Measurements from ENCODE around the gene PPT2. TPM values are rescaled to one million over a fixed set of nuclear protein-coding genes. Genes with fewer than 3 reads are reported as not detected.

PPT2 gene
- polyA plus RNA-seq, 1 donor from 2014 or later = 330 TPM

DNA sequence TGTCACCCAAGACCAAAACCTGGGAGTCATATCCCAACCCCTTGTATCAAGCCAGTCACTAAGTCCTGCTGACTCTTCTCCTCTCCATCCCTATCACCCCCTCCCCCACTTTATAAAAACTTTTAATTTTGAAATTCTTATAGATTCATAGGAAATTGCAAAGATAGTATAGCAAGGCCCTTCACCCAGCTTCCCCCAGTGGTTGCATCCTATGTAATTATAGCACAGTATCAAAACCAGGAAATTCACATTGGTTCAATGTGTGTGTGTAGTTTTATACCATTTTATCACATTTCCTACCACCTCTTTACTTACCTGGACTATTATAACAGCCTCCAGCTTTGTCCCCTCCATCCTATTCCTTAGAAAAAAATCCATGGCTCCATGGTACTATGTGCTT lies 4.1 kb downstream of the PPT2 start:
- Histone ChIP-seq H3K4me3 (ENCODE audit: low read length) (no peak overlapping the region), H3K9me2 (ENCODE audit: insufficient read depth, low read length) (no peaks in the 10 kb centered on the region), H2AFZ (ENCODE audit: low read depth, low read length) (no peak overlapping the region), H3K36me3 (ENCODE audit: insufficient read depth, low read length) (no peaks in the 10 kb centered on the region), H4K20me1 (ENCODE audit: insufficient read depth) (no peaks in the 10 kb centered on the region), H3K79me2 (replicated peaks; ENCODE audit: insufficient read depth, low read length) (peaks cover 9% of the 10 kb centered on the region), H3F3A (ENCODE audit: insufficient read depth, low read length, poor library complexity, severe bottlenecking) (no peaks in the 10 kb centered on the region), H3K27ac (ENCODE audit: low read length) (no peak overlapping the region), H3K9ac (ENCODE audit: low read length) (no peak overlapping the region), H3K4me2 (ENCODE audit: low read length) (no peak overlapping the region), H3K9me3 (ENCODE audit: low read length) (no peaks in the 10 kb centered on the region), H3K27me3 (ENCODE audit: insufficient read depth, low read depth, low read length) (no peaks in the 10 kb centered on the region)
- TF ChIP-seq EP300 (conservative IDR thresholded peaks at IDR 0.05; ENCODE audit: poor library complexity, severe bottlenecking) = no peak
- no peak for TF ChIP-seq RAD21 (conservative IDR thresholded peaks at IDR 0.05)
- TF ChIP-seq EZH2 (IDR thresholded peaks at IDR 0.05; ENCODE audit: borderline replicate concordance, insufficient read depth, low read length, poor library complexity, severe bottlenecking) = no peak
- no peak for TF ChIP-seq TAF1 (IDR thresholded peaks at IDR 0.05; ENCODE audit: low read depth)
- TF ChIP-seq, protein P1, sequence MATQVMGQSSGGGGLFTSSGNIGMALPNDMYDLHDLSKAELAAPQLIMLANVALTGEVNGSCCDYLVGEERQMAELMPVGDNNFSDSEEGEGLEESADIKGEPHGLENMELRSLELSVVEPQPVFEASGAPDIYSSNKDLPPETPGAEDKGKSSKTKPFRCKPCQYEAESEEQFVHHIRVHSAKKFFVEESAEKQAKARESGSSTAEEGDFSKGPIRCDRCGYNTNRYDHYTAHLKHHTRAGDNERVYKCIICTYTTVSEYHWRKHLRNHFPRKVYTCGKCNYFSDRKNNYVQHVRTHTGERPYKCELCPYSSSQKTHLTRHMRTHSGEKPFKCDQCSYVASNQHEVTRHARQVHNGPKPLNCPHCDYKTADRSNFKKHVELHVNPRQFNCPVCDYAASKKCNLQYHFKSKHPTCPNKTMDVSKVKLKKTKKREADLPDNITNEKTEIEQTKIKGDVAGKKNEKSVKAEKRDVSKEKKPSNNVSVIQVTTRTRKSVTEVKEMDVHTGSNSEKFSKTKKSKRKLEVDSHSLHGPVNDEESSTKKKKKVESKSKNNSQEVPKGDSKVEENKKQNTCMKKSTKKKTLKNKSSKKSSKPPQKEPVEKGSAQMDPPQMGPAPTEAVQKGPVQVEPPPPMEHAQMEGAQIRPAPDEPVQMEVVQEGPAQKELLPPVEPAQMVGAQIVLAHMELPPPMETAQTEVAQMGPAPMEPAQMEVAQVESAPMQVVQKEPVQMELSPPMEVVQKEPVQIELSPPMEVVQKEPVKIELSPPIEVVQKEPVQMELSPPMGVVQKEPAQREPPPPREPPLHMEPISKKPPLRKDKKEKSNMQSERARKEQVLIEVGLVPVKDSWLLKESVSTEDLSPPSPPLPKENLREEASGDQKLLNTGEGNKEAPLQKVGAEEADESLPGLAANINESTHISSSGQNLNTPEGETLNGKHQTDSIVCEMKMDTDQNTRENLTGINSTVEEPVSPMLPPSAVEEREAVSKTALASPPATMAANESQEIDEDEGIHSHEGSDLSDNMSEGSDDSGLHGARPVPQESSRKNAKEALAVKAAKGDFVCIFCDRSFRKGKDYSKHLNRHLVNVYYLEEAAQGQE (IDR thresholded peaks at IDR 0.05; ENCODE audit: borderline replicate concordance) = no peak
- TF ChIP-seq POLR2AphosphoS5 (IDR thresholded peaks at IDR 0.05) = no peak
- TF ChIP-seq MXI1 (conservative IDR thresholded peaks at IDR 0.05; ENCODE audit: poor library complexity, severe bottlenecking) = no peak
- no peak for TF ChIP-seq SMC3 (conservative IDR thresholded peaks at IDR 0.05; ENCODE audit: poor library complexity)
- TF ChIP-seq, protein P2, sequence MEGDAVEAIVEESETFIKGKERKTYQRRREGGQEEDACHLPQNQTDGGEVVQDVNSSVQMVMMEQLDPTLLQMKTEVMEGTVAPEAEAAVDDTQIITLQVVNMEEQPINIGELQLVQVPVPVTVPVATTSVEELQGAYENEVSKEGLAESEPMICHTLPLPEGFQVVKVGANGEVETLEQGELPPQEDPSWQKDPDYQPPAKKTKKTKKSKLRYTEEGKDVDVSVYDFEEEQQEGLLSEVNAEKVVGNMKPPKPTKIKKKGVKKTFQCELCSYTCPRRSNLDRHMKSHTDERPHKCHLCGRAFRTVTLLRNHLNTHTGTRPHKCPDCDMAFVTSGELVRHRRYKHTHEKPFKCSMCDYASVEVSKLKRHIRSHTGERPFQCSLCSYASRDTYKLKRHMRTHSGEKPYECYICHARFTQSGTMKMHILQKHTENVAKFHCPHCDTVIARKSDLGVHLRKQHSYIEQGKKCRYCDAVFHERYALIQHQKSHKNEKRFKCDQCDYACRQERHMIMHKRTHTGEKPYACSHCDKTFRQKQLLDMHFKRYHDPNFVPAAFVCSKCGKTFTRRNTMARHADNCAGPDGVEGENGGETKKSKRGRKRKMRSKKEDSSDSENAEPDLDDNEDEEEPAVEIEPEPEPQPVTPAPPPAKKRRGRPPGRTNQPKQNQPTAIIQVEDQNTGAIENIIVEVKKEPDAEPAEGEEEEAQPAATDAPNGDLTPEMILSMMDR (IDR thresholded peaks at IDR 0.05; ENCODE audit: poor library complexity, severe bottlenecking) = no peak

- no peaks in the 10 kb centered on the region for H3K36me3 ChIP-seq (ENCODE audit: insufficient read depth, low read length)
These were observed 9.8 kb downstream of the PPT2 start for GRCh38 chr6:32163559-32164258.

More at GRCh38 chr6:32163559-32164258, 9.8 kb downstream of the PPT2 start:
- Histone ChIP-seq H3K9me3 (ENCODE audit: low read length) (no peaks in the 10 kb centered on the region), H3F3A (ENCODE audit: insufficient read depth, low read length, poor library complexity, severe bottlenecking) (no peaks in the 10 kb centered on the region), H3K27ac (ENCODE audit: low read length) (no peak overlapping the region), H3K4me3 (ENCODE audit: low read length) (no peak overlapping the region), H3K79me2 (replicated peaks; ENCODE audit: insufficient read depth, low read length) (no peaks in the 10 kb centered on the region), H3K4me2 (ENCODE audit: low read length) (no peak overlapping the region), H3K27me3 (ENCODE audit: insufficient read depth, low read depth, low read length) (no peaks in the 10 kb centered on the region), H4K20me1 (ENCODE audit: insufficient read depth) (no peaks in the 10 kb centered on the region), H3K9ac (ENCODE audit: low read length) (no peak overlapping the region), H3K9me2 (ENCODE audit: insufficient read depth, low read length) (no peaks in the 10 kb centered on the region), H2AFZ (ENCODE audit: low read depth, low read length) (no peak overlapping the region)
- TF ChIP-seq TAF1 (IDR thresholded peaks at IDR 0.05; ENCODE audit: low read depth) (no peak), POLR2AphosphoS5 (IDR thresholded peaks at IDR 0.05) (peak; percentile 10)

All from neural cell (in vitro differentiated cells).